Mammary epithelial cell (primary cell): Measurements from ENCODE around the gene FAM107B.

ENCODE experiments used
- EZH2 ChIP-seq: IDR thresholded peaks from 2 replicates; pipeline ENCODE4 v1.6.1; 2012; ENCODE audit warnings: low read length, inconsistent platforms, borderline replicate concordance
- TF ChIP-seq, protein P1 (sequence below), 2 donors: IDR thresholded peaks in 1 of 2; conservative IDR thresholded peaks in 1 of 2; 2 replicates each; pipeline ENCODE4 v1.5.1; 2011 to 2012; ENCODE audit warnings: inconsistent platforms in 2 of 2, low read length in 2 of 2, mild to moderate bottlenecking in 2 of 2, control low read depth in 1 of 2, low read depth in 1 of 2; ENCODE audit not compliant: insufficient read depth in 1 of 2; ENCODE audit errors: extremely low read depth in 1 of 2

DNA sequence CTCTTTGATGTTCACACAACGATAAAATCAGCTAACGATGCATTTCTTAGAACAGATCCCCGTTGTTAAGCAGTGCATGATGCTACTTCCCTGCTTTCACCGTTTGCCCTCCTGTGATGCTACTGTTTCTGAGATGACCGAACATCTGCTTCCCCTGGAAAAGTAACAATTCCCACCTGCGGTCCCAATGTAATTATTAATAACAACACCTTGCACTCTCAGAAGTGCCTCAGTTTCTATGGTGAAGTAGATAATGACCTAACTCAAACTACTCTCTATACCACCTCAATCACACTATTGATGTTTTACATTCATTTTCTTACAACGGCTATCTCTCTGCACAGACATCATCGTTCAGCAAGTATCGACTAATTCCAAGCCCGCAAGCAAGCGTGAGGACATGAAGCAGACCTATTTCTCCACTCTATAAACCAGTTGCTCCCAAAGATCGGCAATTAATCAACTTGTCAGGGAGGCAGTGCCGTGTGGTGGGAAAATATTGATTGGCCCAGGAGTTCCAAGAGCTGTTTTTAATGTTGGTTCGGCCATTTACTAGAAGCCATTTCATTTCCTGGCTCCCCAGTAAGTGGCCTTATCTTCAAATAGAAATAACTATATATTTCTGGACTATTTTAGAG, 42.7 kb downstream of the FAM107B start:
- TF ChIP-seq, protein P1, sequence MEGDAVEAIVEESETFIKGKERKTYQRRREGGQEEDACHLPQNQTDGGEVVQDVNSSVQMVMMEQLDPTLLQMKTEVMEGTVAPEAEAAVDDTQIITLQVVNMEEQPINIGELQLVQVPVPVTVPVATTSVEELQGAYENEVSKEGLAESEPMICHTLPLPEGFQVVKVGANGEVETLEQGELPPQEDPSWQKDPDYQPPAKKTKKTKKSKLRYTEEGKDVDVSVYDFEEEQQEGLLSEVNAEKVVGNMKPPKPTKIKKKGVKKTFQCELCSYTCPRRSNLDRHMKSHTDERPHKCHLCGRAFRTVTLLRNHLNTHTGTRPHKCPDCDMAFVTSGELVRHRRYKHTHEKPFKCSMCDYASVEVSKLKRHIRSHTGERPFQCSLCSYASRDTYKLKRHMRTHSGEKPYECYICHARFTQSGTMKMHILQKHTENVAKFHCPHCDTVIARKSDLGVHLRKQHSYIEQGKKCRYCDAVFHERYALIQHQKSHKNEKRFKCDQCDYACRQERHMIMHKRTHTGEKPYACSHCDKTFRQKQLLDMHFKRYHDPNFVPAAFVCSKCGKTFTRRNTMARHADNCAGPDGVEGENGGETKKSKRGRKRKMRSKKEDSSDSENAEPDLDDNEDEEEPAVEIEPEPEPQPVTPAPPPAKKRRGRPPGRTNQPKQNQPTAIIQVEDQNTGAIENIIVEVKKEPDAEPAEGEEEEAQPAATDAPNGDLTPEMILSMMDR (conservative IDR thresholded peaks at IDR 0.05 in 1 of 2, IDR thresholded peaks at IDR 0.05 in 1 of 2; ENCODE audit: extremely low read depth in 1 of 2, insufficient read depth in 1 of 2, low read depth in 1 of 2, low read length in 2 of 2), result no peak
- TF ChIP-seq EZH2, result no peak
